Loucy (cell line): ENCODE measurements around the gene RPRD2.

Source experiments
- CTCF ChIP-seq: fragments of 200-600 bp; sonication (generic); conservative IDR thresholded peaks from 2 replicates; pipeline ENCODE4 v1.5.1; 2014; ENCODE audit warnings: mild to moderate bottlenecking, antibody characterized with exemption, low read length
- EZH2phosphoT487 ChIP-seq: fragments of 200-600 bp; IDR thresholded peaks from 2 replicates; pipeline ENCODE4 v1.6.1; 2018; ENCODE audit warnings: antibody characterized with exemption, mild to moderate bottlenecking, moderate library complexity, borderline replicate concordance

GRCh38 chr1:150479370-150479769 lies 115.4 kb downstream of the RPRD2 start:
- no peak for TF ChIP-seq CTCF
- no peak for TF ChIP-seq EZH2phosphoT487
